HG02973 (cell line): ENCODE measurements around the gene KRT2.

Experiments
- ATAC-seq: cut with Tn5 transposase; IDR thresholded peaks from one replicate; pipeline ENCODE4 v1.9.1; 2021; ENCODE audit warnings: moderate library complexity; ENCODE audit not compliant: unreplicated experiment

KRT2 gene

DNA sequence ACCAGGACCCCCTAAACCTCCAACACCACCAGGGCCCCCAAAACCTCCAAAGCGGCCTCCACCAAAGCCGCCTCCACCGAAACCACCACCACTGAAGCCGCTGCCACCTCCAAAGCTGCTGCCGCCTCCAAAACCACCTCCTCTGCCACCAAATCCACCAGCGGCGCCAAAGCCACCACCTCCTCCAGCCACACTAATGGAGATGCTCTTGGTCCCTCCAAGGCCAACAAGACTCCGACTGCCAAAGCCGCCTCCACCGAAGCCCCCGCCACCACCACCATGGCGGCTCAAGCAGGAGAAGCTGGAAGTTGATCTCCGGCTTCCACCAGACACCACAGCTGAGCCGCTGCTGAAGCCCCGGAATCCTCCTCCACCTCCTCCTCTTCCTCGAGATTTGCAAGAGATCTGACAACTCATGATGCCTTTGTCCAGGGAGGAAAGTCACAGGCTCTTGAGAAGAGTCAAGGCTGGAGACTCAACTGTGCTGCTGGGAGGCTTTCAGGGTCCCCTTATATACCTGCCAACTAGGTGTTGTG lies at the start of gene KRT2:
TSS of gene KRT2 (minus strand) at position 486 of the 536 bp plus-strand sequence. CDS start at position 417, 69 bp downstream.
- ATAC-seq = no peak

DNA sequence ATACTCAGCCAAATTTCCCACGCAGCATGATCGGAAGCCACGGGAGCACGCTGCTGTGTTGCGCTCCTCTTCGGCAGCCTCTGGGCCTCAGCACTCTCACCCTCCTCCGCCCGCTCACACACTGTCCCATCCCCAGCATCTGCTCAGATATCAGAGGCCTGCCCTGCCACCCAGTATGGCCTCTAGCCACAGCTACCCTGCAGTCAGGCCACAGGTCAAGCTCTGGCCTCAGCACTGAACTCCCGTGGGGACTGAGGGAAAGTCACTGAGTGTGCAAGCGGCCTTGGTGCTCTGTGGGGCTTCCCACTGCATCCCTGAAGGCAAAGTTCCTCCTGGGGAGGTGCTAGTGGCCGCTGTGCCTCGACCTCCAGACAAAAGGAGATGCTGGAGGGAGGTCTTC lies 49.3 kb upstream of the KRT2 start:
- ATAC-seq = no peak

DNA sequence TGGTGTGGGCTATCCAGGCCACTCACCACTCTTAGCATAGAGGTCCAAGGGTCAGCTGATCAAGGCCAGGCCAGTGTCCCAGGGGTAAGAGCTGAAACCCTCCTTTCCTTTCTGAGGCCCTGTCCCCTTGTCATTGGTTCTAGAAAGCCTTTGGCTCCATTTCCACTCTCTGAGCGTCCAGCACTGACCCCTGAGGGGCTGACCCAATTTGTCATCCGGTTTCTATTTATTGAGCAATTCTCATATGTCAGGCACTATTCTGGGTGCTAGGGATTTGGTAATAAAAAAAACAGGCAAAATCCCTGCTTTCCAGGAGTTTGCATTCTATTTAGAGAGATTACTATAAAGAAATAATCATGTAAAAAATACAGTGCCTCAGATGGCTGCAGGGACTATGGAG lies 47.9 kb upstream of the KRT2 start:
- no peak for ATAC-seq

DNA sequence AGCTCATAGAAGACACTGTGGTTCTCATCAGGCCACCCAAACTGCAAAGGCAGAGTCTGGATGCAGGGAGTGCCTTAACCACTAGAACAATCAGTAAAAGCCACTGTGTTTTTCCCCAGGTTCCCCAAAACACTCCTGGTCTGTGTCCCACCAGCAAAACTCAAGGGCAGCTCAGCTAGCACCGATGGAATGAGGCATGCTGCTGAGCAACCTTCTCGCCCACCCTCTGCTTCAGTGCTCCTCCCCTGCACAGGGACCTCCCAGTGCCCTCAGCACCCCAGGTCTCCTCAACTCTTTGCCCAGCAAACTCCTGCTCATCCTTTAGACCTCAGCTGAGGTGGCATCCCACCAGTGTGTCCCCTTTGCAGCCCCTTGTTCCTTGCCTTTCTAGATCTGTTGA lies 47.4 kb upstream of the KRT2 start:
- no peak for ATAC-seq

DNA sequence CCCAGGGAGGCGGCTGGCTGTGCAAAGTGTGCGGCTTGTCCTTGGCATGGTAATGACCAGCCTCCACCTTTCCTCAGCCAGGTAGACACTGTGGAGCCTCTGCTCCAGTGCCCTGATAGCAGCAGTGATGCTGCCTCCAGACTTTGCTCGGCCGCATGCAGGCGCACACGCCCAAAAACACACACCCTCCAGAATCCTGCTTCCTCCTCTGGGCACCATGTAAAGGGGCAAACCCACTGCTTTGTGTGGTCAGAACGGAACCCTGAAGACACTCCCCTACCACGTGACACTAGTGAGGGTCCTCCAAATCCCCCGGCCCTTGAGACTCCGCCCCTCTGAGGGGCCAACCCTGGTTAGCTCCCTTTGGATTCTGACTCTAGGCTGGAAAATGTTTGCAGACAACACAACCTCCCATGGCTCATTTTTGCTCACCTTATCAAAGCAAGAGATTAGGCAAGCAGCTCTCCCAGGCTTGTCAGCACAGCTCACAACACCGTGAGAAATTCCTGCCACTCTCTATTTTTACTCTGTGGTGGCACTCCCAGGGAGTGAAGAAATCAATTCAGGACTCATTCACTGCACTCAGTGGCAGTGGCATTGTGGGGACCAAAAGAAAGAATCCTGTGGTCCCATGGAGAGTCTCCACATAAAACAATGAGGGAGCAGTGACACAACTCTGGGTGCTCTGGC lies 46.8 kb upstream of the KRT2 start:
- ATAC-seq = no peak

DNA sequence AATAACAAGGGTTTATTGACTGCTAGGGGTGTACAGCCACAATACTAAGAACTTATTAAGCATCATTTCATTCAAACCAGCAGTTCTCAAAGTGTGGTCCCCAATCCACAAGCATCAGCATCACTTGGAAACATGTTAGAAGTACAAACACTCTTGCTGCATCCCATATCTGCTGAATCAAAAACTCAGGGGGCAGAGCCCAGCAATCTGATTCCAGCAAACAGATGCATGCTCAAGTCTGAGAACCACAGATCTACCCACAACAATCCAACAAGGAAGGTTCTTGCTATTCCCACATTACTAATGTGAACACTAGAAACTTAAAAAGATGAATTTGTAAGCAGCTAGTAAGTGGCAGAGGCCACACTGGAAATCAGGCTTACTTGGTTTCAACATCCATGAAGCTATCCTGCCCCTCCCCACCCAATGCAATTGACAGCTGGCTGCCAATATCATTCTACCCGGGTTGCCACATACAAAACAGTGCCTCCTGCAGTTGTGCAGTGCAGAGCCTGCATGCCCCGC lies 45.1 kb upstream of the KRT2 start:
- no peak for ATAC-seq

DNA sequence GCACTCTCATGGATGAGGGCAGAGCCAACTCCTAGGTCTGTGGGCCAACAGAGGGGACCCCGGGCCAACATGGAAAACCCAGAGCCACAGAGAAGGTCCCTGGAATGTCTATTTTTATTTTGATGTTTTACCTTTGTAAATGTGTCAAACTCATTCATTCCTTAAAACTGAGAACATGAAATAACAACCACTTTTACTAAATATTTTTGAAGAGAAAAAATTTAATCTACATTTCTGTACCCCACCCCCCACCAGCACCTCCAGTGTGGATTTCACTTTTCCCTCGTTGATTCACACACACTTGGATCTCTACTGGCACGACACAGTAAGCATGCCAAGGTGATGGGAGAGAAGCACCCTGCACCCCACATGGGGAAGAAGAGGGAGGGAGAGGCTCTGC lies 44.6 kb upstream of the KRT2 start:
- ATAC-seq = no peak

DNA sequence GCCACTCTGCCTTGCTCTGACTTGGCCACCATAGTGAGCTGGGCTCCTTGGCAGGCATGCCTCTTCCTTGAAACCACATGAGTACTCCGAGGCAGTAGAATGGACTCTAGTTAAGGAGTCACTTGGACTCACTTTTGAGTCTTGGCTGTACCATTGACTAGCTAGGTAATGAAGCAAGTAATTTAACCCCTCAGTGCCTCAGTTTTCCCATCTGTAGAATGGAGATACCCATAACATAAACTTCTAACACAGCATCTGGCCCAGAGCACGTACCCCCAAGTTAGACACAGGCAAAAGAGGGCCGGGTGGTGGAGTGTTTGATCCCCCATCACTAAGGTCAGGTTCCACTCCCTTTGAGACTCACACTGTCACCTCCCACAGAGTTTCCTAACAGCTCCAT lies 43.0 kb upstream of the KRT2 start:
- ATAC-seq = no peak

DNA sequence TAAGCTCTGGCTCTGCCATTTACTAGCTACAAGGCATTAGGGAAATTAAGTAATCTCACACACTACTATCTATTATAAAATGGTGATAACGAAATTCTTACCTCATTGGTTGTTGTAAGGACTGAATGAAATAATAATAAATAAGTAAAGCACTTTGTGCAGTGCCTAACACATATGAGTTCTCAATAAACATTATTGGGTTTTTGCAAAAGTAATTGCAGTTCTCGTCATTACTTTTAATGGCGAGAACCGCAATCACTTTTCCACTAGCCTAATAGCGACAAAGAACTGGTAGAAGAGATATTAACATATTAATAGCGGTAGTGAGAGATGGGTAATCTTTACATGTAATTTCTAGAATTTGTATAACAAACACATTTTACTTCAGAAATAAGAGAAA lies 42.1 kb upstream of the KRT2 start:
- no peak for ATAC-seq

DNA sequence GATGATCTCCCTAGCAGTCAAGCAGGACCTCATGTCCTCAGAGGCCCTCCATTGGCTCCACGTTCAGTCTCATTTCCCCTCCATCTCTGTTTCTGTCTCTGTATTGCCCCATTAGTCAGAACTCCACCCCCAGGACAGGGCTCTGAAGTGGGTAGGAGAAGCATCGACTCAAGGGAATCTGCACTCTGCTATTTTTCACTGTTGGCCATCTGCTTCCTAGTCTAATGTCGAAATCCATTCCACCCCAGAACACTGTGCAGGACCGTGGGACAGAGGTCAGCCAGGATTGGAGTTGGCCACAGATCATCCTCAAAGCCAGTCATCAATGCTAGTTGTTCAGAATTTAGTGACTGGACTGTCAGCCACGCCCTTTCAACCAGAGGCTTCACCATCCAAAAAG lies 41.2 kb upstream of the KRT2 start:
- no peak for ATAC-seq

DNA sequence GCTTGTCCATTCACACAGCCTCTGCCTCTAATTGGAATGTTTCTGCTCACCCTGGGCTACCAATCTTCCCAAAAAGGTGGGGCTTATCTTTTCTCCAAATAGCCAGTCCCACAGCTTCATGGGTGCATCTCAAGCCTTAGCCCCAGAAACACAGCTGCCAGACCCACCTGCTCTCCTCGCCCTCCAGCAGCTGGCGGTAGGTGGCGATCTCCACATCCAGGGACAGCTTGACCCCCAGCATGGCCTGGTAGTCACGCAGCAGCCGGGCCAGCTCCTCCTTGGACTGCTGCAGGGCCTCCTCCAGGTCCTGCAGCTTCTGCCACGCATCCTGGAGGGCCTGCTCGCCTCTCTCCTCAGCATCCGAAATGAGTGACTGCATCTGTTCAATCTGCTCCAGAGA lies 40.2 kb upstream of the KRT2 start:
- no peak for ATAC-seq

DNA sequence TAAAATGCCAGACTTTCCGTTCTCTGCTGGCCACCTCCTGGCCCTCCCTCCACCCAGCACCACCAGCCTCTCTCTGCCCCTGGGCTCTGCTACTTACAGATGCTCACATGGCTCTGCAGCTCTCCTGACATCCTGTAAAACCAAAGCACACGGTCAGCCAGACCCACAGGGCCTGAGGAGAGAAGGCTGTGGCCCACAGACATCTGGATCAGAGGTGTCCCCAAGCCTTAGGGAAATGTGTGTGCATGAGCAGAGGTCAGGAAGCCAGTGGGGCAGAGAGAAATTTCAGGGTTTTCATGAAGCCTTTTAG lies 39.8 kb upstream of the KRT2 start:
- no peak for ATAC-seq

DNA sequence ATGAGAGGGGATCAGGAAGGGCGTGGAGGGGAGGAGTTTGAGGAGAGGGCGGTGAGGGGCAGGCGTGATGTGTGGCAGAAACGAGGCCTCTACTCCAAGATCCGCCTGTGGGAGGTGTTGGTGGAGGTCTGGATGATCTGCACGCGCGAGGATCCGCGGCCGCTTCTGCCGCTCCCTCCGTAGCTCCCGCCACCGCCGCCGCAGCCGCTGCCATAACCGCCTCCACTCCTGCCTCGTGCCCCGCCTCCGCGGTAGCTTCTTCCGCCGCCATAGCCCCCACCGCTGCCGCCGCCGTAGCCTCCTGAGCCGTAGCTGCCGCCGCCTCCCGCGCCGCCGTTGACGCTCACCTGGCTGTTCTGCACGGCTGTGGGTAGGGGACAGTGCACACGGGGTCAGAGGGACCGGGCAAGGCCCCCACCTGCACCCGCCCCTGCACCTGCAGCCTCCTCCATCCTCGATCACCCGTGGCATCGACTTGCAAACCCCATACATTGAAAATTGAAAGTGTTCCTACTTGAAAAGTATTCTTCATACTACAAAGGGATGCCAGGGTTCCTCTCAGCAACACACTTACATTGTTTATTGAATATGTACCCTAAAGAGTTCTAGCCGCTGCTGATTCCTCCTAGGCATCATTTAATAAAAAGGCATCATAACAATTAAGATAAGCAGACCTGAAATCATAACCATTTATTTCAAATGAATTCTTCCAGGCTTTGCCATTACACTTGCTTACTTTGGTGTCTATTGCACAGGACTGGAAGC lies 39.2 kb upstream of the KRT2 start:
- no peak for ATAC-seq

DNA sequence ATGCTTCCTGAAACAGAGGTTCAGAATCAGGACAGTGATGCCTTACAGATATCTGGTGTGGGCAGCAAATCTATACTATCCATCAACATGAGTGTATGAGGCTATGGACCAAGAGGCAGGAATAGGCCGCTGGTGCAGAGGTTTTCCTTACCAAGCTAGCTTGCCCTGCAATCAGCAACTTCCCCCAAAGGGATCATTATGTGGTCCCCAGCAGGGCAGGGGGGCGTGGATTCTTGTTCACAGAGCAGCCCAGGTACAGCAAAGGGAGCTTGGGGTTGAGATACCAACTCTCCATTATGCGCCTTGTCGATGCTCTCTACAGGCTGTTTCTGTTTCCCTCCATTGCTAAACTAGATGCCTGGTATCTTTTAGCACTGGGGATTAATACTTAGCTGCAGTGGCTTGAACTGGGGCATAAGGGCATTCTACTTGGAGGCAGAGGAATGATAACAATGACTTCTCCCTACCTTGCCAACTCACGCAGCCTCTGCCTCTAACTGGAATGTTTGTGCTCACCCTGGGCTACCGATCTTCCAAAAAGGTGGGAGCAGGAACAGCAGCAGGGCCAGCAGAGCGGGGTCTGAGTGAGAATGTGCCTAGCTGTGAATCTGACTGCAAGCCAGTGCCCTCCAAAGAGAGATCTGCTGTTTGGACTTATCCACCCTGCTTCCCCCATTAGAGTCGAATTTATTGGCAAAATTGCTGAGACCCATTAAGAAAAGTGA lies 38.5 kb upstream of the KRT2 start:
- no peak for ATAC-seq

DNA sequence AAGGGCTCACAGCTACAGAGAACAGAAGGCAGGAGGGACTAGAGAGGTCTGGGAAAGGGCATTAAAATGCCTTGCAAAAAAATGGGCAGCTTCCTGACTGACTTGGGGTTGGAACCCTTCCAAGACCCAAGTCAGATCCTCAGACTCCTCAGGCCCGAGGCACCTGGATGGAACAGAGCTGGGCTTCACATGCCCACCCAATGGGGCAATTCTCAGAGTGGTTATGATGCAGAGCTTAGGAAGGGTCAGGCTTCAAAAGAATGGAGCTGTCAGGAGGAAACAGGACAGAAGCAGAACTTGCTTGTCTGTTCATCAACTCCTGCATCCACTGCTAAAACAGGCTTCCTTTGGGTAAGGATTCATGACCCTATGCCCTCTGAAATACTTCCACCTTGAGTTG lies 37.9 kb upstream of the KRT2 start:
- no peak for ATAC-seq

DNA sequence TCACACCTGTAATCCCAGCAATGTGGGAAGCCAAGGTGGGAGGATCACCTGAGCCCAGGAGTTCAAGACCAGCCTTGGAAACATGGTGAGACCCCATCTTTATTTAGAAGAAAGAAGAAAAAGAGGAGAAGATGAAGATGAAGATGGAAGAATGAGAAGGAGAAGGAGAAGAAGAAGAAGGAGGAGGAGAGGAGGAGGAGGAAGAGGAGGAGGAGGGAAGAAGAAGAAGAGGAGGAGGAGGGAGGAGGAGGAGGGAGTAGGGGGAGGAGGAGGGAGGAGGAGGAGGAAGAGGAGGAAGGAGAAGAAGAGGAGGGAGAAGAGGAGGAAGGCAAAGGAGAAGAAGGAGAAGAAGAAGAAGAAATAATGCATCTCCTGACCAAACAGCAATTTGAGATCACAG lies 37.2 kb upstream of the KRT2 start:
- ATAC-seq = no peak

DNA sequence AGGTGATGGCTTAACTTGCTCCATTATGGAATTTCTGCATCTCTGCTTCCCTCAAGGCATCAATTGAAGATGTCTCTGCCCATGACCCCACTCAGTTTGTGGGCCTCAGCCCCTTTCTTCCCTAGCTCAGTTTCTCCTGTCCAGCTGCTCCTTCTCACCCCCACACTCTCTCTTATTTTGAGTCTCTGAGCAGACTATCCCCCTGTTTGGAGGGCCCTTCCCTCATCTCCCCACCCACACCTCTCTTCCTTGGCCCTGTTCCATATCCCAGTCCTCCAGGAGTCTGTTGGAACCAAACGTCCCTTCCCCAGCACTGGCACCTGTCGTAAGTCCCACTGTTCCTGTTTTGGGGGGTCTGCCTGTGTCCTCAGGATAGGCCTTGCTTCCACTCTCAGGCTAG lies 36.5 kb upstream of the KRT2 start:
- no peak for ATAC-seq

DNA sequence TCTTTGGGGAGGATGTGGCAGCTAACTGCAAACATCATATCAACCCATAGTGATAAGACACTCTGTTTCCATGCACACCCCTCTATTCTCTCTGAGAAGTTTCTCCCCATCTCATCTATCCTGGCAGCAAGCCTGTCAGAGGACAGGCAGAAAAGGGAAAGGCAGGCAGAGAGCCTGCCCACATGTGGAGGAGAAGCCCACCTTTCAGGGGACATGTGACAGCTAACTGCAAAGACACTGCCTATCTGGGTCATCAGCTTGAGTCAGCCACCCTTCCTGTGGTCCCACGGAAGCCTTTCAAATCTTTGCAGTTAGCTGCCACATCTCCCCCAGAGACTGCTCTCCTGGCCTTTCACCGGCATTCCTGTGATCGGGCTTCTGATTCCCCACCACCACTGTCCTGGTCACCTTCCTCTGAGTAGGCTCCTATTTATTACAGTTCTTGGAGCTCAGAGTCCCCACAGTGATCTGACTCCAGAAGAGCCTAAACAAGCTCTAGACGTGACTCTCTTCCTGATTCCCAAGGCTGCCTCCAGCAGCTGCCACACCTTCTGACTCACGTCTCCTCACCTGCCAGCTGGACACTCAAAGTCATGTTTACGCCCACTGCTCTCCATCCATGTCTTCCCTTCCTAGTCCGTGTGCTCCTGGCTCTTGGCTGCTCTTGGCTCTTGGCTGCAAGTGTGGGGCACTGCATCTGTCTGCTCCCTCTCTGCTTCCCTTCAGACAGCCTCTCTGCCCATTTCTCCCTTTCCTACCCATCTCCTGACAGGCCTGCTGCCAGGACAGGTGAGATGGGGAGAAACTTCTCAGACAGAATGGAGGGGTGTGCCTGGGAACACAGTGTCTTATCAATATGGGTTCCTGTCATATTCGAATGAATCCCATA lies 35.7 kb upstream of the KRT2 start:
- ATAC-seq = no peak

DNA sequence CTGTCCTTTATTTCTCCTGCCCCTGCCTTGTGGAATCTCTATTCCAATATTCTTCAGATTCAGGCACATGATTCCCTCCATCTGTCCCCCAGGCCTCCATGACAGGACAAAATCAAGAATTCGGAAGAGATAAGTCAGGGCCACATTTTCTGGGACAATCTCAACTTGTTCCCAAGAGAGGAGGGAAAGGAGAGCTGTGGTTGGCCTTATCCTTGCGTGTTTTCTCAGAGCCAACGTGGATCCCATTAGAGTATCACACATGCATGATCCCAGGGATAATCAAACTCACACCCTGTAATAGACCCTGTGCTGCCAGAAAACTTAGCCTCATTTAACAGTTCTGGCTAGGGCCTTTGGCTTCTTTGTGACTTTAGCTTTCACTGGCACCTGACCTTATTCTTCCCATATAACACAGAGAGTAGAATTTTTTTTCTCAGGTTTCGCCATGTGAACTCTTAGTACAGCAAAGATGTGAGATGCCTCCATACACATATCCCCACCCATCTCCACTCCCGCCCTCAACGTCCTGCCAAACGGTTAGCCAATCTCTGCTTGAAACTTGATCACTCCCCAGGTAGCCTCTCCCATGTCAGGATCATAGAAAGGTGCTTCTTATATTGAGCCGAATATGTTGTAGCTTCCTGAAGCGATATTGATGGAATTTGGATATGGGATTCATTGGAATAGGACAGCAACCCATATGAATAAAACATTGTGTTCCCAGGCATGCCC lies 34.9 kb upstream of the KRT2 start:
- no peak for ATAC-seq

DNA sequence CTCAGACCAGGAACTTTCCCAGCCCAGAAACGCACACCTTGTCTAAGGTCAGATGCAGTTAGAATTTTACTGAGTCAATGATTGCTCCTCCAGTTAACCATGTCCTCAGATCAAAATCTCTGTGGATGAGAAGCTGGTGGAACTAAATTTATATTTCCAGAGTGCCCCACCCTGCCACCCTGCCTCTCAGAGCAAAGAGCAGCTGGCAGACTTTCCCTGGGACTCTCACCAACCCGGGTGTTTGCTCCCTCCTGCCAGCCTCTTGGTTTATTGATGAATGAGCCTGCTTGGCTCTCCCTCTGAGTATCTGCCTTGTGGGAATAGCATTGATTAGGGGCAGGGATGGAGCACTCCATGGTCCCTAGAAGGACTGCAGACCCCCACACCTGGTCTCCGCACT lies 34.1 kb upstream of the KRT2 start:
- no peak for ATAC-seq
